A204.1 (cell line): ENCODE results near the gene SIL1.
"Not testable (repeated sequence)": the region's sequence is repeated elsewhere in the genome, so short reads cannot be mapped to it uniquely, and the experiment has no call there.

ENCODE experiments used
- FAIRE-seq: peaks from 2 replicates; lab custom pipeline; 2012; peaks lifted over from hg19 to GRCh38; lab: Jason Lieb, UNC

SIL1 gene

DNA sequence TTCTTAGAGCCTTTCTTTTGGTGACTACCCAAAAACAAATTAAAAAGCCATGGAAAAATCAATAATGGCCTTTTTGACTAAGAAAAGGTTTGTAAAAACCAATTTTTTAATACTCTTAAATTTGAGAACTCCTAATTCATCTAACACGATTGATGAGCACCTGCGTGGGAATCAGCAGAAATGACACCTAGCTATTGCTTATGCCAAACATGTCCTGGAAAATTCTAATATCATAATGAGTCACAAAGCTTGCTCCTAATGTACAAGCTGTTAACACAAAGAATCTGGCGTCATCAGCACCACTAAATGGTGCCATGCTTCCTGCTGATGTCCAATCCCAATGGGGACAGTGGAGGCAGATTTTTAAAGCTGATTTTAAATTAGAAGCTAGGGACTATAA, 176.8 kb downstream of the SIL1 start:
- FAIRE-seq: no peak

DNA sequence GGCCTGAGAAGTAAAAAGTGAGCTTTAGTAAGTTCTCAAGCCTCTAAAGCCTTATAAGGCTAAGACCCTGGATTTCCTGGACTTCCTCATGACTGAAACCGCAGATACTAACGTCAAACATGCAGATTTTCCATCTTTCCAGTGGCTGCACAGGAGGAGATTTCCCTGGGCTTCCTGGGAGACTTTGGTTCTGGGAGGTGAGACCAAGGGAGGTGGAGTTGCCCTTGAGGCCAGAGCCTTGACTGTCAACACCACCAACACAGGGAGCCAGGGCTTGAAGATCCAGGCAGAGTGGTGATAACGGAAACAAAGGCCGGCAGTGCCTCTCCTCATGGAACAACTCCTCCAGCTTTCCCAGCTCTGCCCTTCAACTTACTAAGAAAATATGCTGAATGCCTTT, 178.3 kb downstream of the SIL1 start:
- FAIRE-seq: no peak

DNA sequence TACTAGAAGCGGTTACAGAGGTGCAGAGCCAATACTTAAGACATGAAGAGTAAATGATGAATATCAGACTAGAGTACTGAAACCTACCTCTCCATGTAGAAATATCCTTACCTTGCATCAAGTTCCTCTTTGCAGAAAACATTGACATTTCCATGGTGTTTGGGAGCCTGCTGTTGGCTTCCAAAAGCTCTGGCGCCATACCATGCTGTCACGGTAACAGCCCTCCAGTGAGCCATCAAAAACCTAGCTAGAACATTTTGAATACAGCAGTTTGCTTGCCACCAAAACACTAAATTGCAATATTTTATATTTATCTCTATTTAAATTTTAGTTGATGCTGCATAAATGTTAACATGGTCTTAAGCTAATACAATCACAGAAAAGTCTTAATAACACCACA, 179.0 kb downstream of the SIL1 start:
- no peak for FAIRE-seq

DNA sequence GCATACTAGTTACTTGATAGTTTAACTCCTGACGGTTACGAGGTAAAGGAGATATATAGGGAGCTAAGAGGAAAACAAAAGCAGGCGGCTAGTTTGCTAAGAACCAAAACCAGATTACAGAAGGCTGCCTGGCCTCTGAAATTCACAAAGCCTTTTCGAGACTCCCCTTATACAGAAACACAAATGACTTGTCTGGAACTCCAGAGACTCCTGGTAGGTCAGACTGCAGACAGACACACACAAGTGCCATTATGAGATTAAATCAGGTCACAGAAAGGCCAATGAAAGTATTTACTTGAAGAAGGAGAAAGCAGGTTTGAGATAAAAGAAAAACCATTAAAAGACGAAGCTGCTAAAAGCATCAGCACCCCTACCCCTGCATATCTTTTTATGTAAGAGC, 180.5 kb downstream of the SIL1 start:
- no peak for FAIRE-seq

DNA sequence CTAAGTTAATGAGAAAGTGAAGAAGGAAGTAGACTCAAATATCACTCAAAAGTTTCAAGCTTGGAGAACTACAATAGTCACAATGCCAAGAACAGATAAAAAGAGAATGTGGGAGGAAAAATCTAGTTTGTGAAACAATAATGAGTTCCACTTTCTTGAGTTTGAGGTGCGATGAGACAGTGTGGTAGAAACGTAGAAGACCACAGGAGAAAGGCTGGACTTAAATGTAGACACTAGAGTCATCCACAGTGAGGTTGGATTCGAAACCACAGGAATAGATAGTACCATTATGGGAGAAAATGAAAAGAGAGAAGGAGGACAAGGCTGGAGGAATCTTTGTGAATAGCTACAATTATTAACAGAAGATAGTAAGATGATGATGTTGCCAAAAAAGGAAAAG, 182.0 kb downstream of the SIL1 start:
- FAIRE-seq: no peak

DNA sequence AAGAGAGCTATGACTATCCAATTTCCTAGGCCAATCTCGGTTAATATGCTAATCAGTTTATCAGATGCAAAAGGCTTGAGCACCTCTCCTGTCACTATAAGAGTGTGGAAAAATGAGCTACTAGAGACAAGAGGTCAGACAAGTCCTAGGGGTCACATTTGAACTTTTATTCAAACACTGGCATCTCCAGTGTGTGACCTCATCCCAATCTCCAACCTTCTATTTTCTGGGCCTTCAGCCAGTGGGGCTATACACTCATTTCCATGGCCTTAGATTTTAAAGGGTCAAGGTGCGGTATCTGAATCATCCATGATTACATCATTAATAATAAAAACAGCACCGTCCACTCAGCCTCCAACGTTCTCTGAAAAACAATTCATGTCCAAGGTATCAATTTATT, 183.4 kb downstream of the SIL1 start:
- no peak for FAIRE-seq

DNA sequence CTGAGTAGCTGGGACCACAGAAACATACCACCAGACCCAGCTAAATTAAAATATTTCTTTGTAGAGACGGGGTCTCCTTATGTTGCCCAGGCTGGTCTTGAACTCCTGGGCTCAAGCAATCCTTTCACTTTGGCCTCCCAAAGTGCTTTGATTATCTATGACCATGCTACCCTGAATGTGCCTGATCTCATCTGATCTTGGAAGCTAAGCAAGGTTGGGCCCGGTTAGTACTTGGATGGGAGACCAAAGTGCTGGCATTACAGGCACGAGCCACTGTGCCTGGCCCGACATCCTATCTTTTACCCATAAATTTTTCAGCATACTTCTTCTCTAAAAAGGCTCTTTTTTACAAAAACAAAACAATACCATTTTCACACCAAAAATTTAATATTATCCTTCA, 186.0 kb downstream of the SIL1 start:
- no peak for FAIRE-seq

DNA sequence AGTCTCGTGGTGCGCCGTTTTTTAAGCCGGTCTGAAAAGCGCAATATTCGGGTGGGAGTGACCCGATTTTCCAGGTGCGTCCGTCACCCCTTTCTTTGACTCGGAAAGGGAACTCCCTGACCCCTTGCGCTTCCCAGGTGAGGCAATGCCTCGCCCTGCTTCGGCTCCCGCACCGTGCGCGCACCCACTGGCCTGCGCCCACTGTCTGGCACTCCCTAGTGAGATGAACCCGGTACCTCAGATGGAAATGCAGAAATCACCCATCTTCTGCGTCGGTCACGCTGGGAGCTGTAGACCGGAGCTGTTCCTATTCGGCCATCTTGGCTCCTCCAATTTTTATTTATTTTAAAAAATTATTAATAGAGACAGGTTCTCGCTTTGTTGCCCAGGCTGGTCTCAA, 187.0 kb downstream of the SIL1 start:
- FAIRE-seq: not testable (repeated sequence)

DNA sequence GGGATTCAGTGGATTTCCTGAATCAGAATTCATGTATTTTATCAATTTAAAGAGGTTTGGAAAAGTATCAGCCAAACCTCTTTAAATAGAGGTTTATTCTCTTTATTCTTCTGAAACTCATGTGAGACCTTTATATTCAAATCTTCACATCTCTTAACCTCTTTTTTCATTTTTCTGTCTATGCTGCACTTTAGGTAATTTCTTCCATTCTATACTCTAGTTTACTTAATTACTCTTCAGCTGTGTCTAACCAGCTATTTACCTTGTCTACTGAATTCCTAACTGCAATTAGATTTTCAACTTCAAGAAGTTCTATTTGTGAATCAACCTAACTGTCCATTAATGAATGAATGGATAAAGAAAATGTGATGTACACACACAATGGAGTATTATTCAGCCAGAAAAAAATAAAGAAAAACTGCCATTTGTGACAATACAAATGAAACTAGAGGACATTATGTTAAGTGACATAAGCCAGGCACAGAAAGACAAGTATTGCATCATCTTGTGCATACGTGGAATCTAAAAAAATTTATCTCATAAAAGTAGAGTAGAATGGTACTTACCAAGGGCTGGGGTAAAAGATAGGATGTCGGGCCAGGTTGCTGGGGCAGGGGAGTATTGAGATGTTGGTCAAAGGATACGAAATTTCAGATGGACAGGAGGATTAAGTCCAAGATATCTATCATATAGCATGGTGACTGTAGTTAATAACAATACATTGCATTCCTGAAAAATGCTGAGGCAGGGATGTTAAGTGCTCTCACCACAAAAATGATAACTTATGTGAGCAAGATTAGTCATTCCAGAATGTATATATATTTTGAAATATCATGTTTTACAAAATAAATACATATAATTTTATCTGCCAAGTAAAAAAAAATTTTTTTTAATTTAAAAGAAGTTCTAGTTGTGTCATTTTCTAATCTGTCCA, 193.5 kb downstream of the SIL1 start:
- FAIRE-seq: no peak

DNA sequence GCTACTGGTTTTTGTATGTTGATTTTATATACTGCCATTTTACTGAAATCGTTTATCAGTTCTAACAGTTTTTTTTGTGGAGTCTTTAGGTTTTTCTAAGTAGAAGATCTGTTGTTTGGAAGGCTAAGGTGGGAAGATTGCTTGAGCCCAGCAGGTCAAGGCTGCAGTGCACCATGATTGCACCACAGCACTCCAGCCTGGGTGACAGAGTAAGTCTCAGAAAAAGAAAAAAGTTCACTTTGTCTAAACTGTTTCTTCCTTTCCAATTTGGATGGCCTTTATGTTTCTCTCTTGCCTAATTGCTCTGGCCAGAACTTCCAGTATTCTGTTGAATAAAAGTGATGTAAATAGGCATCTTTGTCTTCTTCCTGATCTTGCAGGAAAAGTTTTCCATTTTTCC, 198.5 kb downstream of the SIL1 start:
- FAIRE-seq: no peak

DNA sequence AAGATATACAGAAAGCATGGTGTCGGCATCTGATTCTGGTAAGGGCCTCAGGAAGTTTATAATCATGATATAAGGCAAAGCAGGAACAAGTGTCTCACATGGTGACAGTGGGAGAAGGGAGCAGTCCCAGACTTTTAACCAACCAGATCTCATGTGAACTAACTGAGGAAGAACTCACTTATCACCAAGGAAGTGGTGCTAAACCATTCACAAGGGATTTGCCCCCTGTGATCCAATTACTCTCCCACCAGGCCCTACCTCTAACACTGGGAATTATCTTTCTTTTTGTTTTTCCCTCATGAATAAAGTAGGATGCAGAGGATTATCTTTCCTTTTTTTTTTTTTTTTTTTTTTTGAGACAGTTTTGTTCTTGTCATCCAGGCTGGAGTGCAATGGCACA, 199.6 kb downstream of the SIL1 start:
- no peak for FAIRE-seq

DNA sequence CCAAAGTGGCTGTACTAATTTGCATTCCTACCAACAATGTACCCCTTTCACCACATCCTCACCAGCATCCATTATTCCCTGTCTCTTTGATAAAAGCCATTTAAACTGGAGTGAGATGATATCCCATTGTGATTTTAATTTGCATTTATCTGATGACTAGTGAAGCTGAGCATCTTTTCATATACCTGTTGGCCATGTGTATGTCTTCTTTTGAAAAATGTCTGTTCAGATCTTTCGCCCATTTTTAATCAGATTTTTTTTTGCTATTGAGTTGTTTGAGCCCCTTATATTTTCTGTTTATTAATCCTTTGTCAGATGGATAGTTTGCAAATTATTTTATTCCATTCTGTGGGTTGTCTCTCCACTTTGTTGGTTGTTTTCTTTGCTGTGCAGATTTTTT, 202.0 kb downstream of the SIL1 start:
- FAIRE-seq: no peak

DNA sequence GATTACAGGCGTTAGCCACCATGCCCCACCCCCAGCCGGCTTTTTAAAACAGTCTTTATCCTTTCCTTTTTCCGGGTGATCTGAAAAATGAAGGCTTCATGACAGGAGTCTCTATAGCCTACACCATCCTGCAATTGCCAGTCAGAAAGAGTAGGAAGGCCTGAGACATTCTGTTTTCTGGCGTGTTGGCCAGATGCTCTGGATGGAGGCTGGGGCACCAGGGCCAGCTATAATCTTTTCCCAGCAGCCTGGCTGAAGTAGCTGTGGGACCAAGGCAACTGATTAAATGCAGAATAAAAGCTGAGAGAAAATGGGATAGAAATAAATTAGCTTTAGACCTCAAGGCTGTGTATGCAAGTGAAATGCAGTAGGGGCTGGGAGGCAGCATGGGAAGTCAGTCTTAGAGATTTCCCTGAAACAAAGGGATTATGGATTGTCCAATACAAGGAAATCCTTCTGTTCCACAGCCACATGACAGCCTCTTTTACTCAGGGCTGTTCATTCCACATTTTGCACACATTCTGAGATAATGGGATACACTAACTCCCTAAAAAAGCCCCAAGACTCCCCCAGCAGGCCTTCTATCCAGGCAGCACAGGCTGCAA, 207.1 kb downstream of the SIL1 start:
- FAIRE-seq: no peak

DNA sequence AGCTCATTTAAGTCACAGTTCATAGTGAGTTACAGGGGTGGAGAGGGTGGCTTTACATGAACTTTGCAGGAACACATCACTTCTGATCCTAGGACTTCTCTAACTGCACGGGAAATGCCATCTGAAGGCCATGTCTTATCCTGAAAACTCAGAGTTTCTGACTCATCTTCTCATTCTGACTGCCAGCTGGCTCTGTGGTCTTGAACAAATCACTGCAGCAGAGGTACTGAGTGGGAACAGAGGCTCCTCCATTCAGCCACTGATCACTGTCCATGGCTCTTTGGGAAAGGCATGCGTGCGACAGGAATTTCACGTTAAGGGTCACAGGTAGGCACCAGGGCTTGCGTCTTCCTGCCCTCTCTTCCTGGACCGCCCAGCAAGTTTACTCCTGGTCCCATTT, 208.4 kb downstream of the SIL1 start:
- FAIRE-seq: no peak

DNA sequence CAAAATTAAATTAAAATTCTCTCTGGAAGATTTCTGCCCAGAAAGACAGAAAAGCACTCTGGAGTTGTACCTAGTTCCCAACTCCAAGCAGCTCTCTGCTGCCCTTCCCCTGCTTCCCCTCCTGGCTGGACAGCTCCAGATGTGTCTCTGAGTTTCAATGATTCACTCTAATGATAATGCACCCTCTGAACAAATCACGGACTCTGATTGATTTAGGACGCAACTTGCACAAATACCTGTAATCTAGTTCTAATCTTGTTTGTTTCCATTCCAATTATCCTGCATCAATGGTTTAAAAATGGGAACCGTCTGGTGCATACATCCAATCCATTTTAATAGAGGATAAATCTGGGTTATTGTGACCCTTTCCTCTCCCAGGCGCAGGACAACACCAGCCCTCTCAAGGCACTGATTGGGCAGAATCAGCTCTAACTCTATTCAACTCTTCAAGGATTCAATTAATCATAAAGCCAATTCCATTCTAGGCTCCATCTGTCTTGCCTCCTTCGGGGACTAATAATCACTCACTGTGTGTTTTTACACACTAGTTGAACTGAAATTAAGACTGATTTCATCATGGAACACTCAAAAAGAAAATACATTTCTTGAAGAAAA, 211.9 kb downstream of the SIL1 start:
- no peak for FAIRE-seq

DNA sequence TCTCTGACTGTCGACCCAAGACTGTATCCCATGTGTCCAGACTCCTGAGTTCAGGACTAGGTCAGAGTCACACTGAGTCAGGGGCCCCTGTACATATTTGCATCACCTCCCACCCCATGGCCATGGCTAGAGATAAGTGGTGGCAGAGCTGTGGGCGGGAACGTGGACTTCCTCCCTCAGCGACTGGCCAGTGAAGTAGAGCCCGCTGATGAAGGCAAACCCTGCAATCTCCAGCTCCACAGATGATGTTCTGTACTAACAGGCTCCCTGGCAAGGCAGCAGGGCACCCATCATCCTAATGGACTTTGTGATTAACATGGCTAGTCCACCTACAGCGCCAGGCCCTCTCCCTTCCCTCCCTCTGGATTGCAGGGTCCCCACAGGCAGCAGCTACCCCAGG, 212.5 kb downstream of the SIL1 start:
- no peak for FAIRE-seq

DNA sequence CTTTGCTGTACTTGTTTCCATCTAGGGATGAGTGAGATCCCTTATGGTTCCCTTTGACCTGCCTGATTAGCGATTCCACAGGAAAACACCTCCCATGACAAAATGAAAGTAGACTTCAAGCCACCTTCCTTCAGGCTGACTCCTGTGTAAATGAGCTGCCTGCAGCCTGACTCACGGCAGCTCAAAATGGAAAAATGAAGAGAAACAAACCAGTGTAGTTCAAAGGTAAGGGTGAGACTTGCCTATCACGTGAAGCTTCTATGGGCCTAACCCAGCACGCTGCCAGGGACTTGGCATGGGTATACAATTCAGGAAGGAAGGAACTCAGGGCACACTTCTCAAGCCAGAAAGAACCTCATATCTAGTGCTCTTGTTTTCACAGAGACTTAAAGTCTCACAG, 212.9 kb downstream of the SIL1 start:
- no peak for FAIRE-seq

DNA sequence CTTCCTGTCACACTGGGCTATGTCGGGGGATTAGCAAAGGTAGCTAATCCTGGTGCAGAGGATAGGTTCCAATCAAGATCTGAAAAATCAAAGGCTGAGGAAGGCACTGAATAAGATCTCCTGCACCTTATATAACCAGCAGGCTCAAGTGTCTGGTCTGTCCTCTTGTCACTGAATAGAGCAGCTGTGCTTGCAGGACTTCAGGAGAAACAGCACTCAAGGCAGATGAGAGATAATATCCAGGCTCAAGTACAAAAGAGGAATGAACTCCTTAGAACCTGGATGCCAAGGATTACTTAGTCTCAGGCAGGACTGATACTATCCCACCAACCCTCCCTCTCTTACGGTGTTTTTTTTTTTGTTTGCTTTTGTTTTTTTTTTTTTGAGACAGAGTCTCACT, 214.2 kb downstream of the SIL1 start:
- FAIRE-seq: no peak

DNA sequence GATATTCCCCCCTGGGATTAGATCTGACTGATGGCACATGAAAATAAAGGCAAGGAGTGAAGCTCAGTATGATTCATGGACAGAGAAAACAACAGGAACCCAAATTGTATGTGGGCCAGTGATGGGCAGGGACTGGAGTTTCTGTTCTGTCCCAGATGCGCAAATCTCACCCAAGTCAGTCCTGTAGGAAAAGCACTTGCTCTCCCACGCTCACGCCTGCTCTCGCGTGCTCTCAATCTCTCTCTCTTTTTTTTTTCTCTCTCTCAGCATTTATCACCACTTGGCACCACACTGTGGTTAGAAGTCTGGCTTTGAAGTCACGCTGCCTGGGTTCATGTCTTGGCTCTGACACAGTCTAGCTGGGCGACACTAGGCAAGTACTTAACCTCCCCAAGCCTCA, 216.6 kb downstream of the SIL1 start:
- FAIRE-seq: no peak

DNA sequence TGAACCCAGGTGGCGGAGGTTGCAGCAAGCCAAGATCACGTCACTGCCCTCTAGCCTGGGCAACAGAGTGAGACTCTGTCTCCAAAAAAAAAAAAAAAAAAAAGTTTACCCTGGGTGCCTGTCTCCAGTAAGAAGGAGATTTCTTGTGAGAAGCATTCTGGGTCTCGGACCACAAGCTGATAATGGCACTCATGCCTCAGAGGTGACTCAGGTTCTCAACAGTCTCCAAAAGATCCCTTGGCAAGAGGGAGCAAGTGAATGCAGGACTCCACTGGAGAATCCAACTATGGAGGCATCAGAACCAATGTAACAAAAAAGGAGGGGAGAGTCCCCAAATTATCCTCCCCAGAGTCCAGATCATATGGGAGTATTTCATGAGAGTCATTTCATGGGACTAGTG, 217.0 kb downstream of the SIL1 start:
- FAIRE-seq: no peak

DNA sequence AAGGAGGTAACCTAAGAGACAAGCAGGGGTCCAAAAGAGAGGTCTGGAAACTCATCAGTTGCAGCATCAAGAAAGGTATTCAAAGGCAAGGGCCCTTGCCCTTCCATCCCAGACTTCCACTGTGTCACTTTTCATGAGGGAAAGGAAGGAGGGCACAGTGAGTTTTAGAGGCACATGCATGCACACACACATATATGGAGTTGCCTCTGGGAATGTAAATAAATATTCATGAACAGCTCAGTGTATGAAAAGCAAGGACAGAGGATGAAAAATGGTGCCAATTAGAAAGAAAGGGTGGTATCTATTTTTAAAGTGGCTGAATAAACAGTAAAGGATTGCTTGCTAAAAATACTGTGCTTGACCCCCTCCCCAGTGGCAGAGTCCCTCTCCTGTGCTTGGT, 217.7 kb downstream of the SIL1 start:
- no peak for FAIRE-seq

DNA sequence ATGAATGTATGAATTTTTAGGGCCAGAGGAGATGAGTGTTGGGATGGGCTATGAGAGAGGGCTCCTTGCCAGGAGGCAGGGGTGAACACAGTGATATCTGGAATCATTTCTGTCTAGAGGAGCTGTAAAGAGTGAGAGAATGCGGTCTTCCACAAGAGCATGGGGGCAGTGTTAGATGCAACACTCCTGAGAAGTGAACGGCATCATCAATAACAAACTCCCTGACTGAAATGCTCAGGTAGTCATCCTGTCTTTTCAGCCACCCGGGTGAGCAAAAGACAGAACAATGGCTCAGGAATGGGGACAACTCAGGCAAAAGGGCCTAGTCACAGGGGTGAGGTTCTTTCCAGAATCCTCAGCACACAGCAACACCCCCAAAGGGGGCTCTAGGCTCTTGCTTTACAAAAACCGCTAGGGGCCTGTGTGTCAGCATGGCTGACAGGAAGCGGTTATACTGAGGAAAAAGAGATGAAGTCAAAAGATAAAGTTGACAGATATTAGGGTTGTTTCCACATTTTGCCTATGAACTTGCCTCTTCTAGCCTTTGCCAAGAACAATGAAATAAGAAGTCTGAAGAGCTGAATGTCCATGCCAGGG, 218.4 kb downstream of the SIL1 start:
- FAIRE-seq: no peak

DNA sequence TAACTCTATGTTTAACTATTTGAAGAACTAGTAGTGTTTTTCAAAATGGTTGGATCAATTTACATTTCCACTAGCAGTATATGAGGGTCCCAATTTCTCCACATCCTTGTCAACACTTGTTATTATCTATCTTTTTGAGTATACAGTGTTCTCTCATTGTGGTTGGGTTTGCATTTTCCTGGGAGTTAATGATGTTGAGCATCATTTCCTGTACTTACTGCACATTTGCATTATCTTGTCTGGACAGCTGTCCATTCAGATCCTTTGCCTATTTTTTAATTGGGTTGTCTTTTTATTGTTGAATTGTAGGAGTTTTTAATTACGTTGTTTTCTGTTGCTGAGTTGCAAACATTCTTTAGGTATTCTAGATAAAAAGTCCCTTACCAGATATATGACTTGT, 219.6 kb downstream of the SIL1 start:
- FAIRE-seq: no peak
